ENCODE measurements around the gene SLC24A3.

SLC24A3 gene

DNA sequence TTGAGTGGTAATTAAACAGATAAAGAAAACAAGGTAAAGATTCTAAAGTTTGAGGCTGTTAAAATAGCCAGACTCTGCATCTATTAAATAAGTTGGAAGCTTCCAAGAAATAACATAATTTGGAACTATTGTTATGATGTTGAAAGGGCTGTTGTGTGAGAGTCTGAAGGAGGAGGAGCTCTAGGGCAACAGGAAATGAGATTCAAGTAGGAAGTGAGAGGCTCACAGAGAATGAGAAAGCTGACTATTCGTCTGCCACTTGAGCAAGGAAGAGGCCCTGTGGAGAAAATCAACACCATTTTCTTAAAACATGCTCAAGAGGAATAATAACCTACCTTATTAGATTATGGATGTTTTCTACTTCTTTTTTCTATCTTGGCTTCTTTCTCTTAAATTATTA is 185.2 kb downstream of the SLC24A3 start:
- DNase-seq, result no peak

DNA sequence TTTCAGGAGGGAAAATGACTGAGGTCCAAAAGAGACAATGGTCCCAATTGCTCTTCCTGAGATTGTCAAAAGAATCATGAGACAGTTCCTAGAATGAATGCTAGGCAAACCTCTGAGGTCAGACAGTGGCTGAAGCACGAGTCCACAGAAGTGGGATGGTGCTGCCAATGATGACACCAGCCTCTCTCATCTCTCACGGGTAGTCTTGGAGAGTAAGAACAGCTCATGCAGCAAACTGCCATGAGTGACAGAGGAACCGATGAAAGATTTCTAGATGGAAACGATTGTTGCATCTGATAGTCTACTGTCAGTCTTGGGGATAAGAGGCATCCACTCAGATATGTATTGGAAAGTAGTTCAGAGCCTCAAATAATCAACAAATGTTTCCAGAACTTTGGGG is 188.7 kb downstream of the SLC24A3 start:
- DNase-seq, result no peak

GRCh38 chr20:19403549-19403948 is 191.1 kb downstream of the SLC24A3 start:
- no peak for DNase-seq

DNA sequence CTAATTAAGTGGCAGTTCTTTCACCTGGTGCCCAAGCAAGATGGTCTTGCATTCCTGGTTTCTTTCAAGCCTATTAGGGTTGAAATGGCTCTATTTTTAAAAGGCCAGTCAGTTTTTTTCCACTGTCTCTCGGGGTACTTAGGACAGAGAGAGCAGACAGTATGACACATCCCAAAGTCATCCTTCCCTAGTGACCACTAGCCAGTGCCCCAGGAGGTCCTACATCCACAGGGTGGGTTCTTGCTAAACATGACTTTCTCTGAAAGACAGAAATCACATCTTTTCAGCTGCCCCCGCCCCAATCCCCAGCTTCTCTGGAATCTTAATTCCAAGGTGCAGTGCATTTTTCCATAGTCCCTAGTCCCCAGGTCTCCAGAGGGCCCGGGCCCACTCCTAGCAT is 192.4 kb downstream of the SLC24A3 start:
- DNase-seq, result no peak

GRCh38 chr20:19405958-19406357 is 193.5 kb downstream of the SLC24A3 start:
- no peak for DNase-seq

GRCh38 chr20:19406381-19406780 is 193.9 kb downstream of the SLC24A3 start:
- no peak for DNase-seq

DNA sequence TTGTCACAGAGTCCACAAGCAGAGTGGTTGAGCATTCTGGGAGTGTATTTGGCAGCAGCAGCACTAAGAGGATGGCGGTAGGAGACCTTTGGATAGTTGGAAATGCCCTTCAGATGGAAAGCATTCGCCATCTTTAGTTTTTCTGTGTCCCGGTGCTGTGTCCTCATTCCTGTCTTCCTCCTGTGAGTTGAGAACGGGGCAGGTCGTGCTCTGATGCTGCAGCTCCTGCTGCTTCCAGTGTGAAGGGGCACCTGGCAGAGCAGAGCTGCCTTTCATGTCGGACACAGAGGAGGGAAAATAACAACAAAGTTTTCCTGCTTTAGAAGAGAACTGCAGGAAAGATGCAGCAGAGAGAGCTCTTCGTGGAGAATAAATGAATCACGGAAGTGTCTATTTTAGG is 194.8 kb downstream of the SLC24A3 start:
- no peak for DNase-seq

GRCh38 chr20:19407736-19408135 is 195.3 kb downstream of the SLC24A3 start:
- DNase-seq, result no peak

DNA sequence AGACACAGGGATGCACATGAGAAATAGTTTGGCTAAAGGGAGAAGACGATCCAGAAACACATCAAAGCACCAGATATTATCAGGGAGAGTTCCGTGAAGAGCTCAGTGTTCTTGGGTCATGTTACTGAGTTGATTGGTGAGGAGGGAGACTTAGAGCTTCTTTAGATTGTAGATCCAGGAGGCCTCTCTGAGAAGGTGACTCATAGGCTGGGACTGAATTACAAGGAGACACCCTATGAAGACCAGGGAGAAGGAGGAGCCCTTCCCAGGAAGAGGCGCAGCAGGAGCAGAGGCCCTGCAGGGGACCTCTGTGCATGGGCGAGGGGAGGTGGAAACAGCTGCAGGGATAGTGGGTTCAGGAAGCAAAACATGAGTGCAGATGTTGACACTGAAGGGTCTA is 196.5 kb downstream of the SLC24A3 start:
- DNase-seq, result no peak

- no peak for DNase-seq
Measured at GRCh38 chr20:19411811-19412210, 199.4 kb downstream of the SLC24A3 start.

GRCh38 chr20:19412254-19412653 is 199.8 kb downstream of the SLC24A3 start:
- no peak for DNase-seq

DNA sequence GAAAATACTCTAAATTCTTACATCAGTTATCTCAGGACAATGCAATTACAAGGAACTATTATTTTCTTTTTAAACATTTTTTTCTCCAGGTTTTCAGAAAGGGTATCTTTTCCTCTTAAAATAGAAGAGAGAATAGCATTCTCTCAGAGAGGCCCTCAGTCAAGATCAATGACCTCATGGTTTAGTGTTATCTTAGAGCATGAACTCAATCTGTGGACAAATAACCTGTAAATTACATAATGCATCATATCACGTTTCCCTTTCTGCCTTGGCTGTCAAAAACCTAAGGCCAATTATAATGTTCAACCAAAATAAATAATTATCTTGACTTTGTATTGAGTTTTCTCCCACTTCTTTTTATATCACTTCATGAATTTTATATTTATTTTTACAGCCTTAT is 202.2 kb downstream of the SLC24A3 start:
- no peak for DNase-seq

- DNase-seq, result no peak
Measured at GRCh38 chr20:19415786-19416185, 203.3 kb downstream of the SLC24A3 start.

GRCh38 chr20:19416627-19417026 is 204.2 kb downstream of the SLC24A3 start:
- no peak for DNase-seq

GRCh38 chr20:19419396-19419795 is 207.0 kb downstream of the SLC24A3 start:
- no peak for DNase-seq

DNA sequence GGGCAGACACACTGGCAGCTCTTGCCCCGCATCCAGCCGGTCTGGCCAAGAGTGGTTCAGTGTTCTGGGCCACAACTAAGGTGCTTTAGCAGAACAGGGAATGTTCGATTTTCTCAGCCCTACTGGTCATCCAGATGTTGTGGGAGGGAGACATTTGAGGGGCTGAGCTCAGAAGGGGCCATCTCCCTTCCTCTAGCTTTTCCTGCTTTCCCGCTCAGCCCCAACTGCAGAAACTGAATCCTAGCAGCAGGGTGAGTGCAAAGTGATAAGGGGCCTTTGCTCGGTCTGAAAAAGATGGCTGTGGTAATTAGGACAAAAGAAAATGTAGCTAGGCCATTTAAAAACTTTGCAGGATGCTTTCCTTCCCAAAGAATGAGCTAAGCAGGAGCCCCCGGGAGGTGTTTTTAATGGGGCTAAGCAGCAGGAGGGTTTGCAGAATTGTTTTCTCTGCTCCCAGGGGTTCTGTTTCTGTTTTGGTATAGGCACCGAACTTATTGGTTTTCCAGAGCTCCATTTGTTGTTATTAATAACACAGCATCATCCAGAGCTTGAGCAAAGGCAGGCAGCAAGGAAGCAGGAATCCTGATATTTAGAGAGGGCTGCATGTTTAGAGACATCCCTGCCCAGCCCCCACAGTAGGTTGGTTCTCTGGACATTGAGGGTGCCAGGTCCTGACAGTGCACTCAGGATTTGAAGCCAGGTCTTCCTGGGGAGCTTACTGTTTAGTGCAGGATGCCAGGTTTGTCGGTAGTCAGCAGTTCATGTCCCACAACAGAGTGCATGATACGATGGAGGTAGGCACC is 210.9 kb downstream of the SLC24A3 start:
- no peak for DNase-seq

DNA sequence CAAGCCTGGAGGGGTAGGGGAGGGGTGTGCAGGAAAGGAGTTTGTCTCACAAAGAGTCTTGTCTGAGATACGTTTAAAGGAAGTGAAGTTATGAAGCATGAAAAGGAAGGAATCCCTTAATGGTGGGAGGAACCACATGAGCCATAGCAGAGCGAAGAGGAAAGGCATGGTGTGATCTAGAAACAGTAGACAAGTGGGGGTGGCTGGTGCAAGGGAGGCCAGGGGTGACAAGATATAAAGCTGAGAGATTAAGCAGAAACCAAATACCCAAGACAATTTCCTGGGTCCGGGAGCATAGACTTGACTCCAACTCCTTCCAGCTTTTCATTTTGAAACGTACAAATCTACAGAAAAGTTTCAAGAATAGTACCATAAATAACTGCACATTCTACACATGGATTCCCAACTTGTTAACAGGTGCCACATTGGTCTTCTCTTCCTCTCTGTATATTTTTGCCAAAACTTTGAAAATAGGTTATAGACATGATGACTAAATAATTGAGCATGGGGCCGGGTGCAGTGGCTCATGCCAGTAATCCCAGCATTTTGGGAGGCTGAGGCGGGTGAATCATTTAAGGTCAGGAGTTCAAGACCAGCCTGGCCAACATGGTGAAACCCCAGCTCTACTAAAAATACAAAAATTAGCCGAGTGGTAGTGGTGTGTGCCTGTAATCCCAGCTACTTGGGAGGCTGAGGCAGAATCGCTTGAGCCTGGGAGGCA is 211.6 kb downstream of the SLC24A3 start:
- no peak for DNase-seq

- DNase-seq, result no peak
Measured at GRCh38 chr20:19426356-19426755, 213.9 kb downstream of the SLC24A3 start.

- no peak for DNase-seq
Measured at GRCh38 chr20:19427480-19427879, 215.0 kb downstream of the SLC24A3 start.

- no peak for DNase-seq
Measured at GRCh38 chr20:19427913-19428312, 215.5 kb downstream of the SLC24A3 start.

DNA sequence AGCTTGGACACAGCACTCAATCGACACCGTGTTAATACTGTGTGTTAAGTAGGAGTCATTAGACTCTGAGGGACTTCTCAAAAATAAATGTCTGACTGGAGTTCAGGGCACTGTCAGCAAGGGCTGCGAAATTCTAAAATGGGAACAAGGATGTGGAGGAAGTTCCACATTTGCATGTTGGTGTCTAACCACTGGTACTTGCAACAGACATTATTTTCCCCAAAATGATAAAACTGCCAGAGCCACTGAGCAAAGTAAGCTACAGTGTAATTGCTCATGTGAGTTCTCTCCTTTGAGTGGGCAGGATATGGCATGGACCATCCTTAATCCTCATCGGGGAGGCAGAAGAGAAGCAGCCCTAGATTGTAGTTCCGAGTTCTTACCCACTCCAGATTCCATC is 215.9 kb downstream of the SLC24A3 start:
- DNase-seq, result no peak

GRCh38 chr20:19429538-19429937 is 217.1 kb downstream of the SLC24A3 start:
- DNase-seq, result no peak

DNA sequence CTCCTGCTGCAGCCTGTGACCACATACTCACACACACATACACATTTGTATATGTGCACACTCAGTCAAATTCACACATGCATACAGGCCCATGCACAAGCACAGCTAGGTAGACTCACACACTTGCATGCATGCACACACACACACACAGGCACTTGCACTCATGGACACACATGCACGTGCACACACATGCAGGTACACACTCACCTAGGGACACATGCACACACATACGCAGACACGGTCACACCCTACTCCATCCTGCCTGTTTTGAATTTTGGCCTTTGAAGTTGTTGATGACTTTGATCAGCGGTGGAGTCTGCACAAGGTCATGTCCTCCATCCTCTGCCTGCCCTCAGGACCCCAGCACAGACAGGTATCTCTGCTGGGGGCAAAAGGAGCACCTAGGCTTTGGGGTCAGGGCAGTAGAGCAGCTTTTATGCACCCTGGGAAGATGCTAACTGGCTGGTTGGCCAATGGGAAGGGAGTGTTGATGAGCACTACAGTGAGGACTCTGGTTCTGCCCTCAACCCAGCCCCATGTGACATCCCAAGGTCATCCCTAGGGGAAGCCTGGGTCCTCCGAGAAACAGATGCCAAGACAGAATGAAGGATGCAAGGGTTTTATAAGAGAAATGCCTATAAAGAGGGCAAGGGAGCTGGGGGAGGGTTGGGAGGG is 218.3 kb downstream of the SLC24A3 start:
- DNase-seq, result no peak

- DNase-seq, result no peak
Measured at GRCh38 chr20:19431316-19431700, 218.9 kb downstream of the SLC24A3 start.

All from NCI-H526 (cell line).